HG03175 (cell line): ENCODE results near the gene TCEAL1.
"Not testable (repeated sequence)": the region's sequence is repeated elsewhere in the genome, so short reads cannot be mapped to it uniquely, and the experiment has no call there.

ENCODE experiments used
- ATAC-seq: cut with Tn5 transposase; IDR thresholded peaks from one replicate; pipeline ENCODE4 v1.9.1; 2021; ENCODE audit warnings: mild to moderate bottlenecking, moderate library complexity; ENCODE audit not compliant: unreplicated experiment

TCEAL1 gene, protein sequence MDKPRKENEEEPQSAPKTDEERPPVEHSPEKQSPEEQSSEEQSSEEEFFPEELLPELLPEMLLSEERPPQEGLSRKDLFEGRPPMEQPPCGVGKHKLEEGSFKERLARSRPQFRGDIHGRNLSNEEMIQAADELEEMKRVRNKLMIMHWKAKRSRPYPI

GRCh38 chrX:103628386-103629317, at the start of gene TCEAL1:
TCEAL1 (plus strand) TSS chrX:103628975; CDS start chrX:103629917, 942 bp downstream.
- ATAC-seq: peak; percentile 76

GRCh38 chrX:103584596-103584995, 44.2 kb upstream of the TCEAL1 start:
- ATAC-seq: no peak

- peak; percentile 80 for ATAC-seq
These were observed 43.1 kb upstream of the TCEAL1 start, which contains the start of gene TCEAL4 for GRCh38 chrX:103585411-103586313. TCEAL4 (plus strand) TSS chrX:103585515; CDS start chrX:103586676, 1,161 bp downstream.

GRCh38 chrX:103586314-103586646, 42.5 kb upstream of the TCEAL1 start:
- no peak for ATAC-seq

GRCh38 chrX:103586659-103587058, 42.1 kb upstream of the TCEAL1 start:
- no peak for ATAC-seq

- not testable (repeated sequence) for ATAC-seq
These were observed 36.5 kb upstream of the TCEAL1 start for GRCh38 chrX:103592295-103592694.

DNA sequence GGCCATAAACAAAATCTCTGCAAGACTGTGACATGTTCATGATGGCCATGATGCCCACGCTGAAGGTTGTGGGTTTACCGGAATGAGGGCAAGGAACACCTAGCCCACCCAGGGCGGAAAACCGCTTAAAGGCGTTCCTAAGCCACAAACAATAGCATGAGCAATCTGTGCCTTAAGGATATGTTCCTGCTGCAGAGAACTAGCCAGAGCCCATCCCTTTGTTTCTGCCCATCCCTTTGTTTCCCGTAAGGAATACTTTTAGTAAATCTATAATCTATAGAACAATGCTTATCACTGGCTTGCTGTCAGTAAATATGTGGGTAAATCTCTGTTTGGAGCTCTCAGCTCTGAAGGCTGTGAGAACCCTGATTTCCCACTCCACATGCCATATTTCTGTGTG, 33.6 kb upstream of the TCEAL1 start:
- not testable (repeated sequence) for ATAC-seq

GRCh38 chrX:103607364-103608305, 21.1 kb upstream of the TCEAL1 start, which contains the start of gene TCEAL3:
TCEAL3 (plus strand) TSS chrX:103607963; CDS start chrX:103609065, 1,102 bp downstream.
- ATAC-seq: peak; percentile 84

GRCh38 chrX:103608306-103608963, 20.3 kb upstream of the TCEAL1 start:
- ATAC-seq: peak; percentile 22

- no peak for ATAC-seq
These were observed 18.5 kb upstream of the TCEAL1 start for GRCh38 chrX:103610282-103610681.

DNA sequence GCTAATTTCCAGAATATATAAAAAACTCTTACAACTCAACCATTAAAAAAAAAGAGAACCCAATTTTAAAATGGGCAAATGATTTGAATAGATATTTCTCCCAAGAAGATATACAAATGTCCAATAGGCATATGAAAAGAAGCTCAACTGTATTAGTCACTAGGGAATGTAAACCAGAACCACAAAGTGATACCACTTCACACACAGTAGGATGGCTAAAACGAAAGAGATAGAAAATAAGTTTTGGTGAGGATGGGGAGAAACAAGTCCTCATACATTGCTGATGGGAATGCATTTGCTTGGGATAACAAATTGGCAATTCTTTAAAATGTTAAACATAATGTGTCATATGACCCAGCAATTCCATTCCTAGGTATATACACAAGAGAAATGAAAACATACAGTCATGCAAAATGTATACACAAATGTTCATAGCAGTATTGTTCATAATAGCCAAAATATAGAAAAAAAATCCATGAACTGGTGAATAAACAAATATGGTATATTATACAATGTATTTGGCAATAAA, 15.3 kb upstream of the TCEAL1 start:
- ATAC-seq: no peak

- ATAC-seq: no peak
These were observed 13.8 kb upstream of the TCEAL1 start for GRCh38 chrX:103614999-103615398.

- ATAC-seq: no peak
These were observed 12.9 kb upstream of the TCEAL1 start for GRCh38 chrX:103615781-103616371.

DNA sequence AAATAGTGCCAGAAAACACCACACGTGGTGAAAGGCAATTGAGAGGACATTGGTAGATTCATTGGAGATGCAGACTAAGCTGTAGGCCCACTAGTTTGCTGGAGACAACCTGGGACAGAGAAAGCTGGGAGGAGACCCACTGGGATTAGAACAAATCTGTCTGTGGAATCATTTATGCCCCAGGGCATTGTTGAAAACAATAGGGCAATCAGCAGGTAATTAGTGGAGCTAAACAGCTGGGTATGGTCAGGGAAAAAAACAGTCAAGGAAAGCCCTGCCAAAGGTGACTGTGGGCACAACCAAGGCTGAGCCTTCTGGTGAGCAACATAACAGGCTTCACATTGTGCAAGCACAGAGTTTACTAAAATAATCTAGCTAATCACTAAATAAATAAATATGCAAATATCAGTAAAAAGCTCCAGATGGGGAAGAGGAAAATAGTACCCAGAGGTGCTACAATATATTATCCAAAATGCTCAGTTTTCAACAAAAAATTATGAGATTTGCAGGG, 12.0 kb upstream of the TCEAL1 start:
- no peak for ATAC-seq

DNA sequence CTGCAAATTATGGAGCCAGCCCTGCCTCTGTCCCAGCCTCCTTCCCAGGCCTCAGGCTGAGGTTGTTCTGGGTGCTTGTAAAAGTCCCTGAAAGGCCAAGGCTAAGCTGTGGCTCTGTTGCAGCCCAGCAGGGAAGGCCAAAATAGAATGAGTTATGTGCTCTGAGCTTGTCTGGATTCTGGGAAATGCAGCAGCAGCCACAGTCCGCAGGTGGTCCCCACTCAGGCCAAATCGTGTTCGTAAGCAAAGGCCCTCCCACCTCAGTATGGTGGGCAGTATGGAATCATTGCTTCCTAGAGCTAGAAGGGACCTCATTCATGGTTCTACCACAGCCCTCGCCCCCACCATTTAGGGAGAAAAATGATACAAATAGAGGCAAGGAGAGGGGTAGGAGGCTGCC, 4.7 kb upstream of the TCEAL1 start:
- no peak for ATAC-seq

- ATAC-seq: no peak
These were observed 1.9 kb upstream of the TCEAL1 start for GRCh38 chrX:103626855-103627254.

DNA sequence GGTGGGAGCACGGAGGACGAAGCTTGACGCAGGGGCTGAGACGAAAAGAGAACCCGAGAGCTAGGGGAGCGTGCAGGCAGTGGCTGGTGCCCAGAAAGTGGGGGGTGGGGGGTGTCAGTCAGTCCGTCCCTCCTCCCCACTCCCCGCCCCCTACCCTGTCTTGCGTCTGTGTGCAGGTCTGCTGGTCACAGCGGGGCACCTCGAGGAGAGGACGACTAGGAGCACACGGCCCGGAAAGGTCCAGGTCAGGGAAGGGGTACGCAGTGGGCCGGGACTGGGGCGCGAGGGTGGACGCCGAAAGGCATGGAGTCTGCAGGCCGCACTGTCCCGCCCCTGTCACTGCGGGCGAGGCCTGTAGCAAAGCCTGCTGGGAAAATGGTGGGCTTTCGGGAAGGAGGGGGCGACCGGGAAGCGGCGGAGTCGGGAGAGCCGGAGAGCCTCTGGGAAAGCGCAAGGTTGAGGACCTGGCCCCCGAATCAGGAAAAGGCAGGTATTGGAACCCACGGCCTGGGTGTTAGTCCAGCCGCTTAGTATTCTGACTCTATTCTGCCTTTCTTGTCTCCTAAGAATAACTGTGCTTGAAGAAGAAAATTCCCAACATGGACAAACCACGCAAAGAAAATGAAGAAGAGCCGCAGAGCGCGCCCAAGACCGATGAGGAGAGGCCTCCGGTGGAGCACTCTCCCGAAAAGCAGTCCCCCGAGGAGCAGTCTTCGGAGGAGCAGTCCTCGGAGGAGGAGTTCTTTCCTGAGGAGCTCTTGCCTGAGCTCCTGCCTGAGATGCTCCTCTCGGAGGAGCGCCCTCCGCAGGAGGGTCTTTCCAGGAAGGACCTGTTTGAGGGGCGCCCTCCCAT, 769 bp downstream of the TCEAL1 start:
- ATAC-seq: peak; percentile 46

DNA sequence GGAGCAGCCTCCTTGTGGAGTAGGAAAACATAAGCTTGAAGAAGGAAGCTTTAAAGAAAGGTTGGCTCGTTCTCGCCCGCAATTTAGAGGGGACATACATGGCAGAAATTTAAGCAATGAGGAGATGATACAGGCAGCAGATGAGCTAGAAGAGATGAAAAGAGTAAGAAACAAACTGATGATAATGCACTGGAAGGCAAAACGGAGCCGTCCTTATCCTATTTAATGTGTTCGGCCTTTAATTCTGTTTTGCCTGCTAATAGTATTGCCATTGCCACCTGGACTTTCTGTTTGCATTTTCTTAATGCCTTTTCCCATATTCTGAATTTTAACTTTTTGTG, 1.4 kb downstream of the TCEAL1 start:
- ATAC-seq: no peak
